Stimulated activated CD8-positive, alpha-beta memory T cell treated with anti-CD3 and anti-CD28 coated beads, Interleukin-7, amount 100 ng/mL, for 4 hours (primary cell): ENCODE data around the gene GSTO2.

Experiments used
- DNase-seq, 2 donors: peaks; one replicate each; pipeline ENCODE4 v3.0.0-alpha.2; 2020; ENCODE audit warnings: low read depth in 2 of 2

The GSTO2 gene

GRCh38 chr10:104253606-104254410 lies 15.2 kb upstream of the GSTO2 start:
- DNase-seq, result no peak

GRCh38 chr10:104254493-104255310 lies 14.3 kb upstream of the GSTO2 start, which contains the start of gene GSTO1:
TSS of gene GSTO1 (plus strand) at chr10:104254892. CDS start at chr10:104254929, 37 bp downstream.
- peak in 1 of 2 donors; percentile 53 for DNase-seq

GRCh38 chr10:104255311-104255981 lies 13.5 kb upstream of the GSTO2 start:
- DNase-seq, result no peak

- no peak for DNase-seq
These were observed 12.5 kb upstream of the GSTO2 start for GRCh38 chr10:104256335-104256961.

- DNase-seq, result no peak
These were observed 11.7 kb upstream of the GSTO2 start for GRCh38 chr10:104257235-104257634.

- no peak for DNase-seq
These were observed 10.8 kb upstream of the GSTO2 start for GRCh38 chr10:104258209-104258608.

- DNase-seq, result no peak
These were observed 9.5 kb upstream of the GSTO2 start for GRCh38 chr10:104259456-104259855.

- no peak for DNase-seq
These were observed 8.8 kb upstream of the GSTO2 start for GRCh38 chr10:104259999-104260774.

GRCh38 chr10:104260775-104261115 lies 8.2 kb upstream of the GSTO2 start:
- DNase-seq, result no peak

GRCh38 chr10:104262055-104262454 lies 6.9 kb upstream of the GSTO2 start:
- DNase-seq, result no peak

- DNase-seq, result no peak
These were observed 4.2 kb upstream of the GSTO2 start for GRCh38 chr10:104264783-104265182.

- DNase-seq, result no peak
These were observed 1.1 kb upstream of the GSTO2 start for GRCh38 chr10:104267721-104268404.

- no peak for DNase-seq
These were observed 625 bp upstream of the GSTO2 start for GRCh38 chr10:104268405-104268712.

- DNase-seq, result no peak
These were observed 4.3 kb downstream of the GSTO2 start for GRCh38 chr10:104273286-104273685.

GRCh38 chr10:104273899-104274575 lies 5.1 kb downstream of the GSTO2 start:
- no peak for DNase-seq

- DNase-seq, result peak in 1 of 2 donors; percentile 28
These were observed 6.1 kb downstream of the GSTO2 start for GRCh38 chr10:104274762-104275721.

GRCh38 chr10:104276192-104276591 lies 7.2 kb downstream of the GSTO2 start:
- no peak for DNase-seq

- DNase-seq, result no peak
These were observed 8.8 kb downstream of the GSTO2 start for GRCh38 chr10:104277785-104278184.
